Ramos (cell line): ENCODE results near the gene SYTL1.

ENCODE experiments used
- in situ Hi-C: fragments of 300-500 bp; cut with MboI; formaldehyde crosslinking; loops from one replicate; pipeline ENCODE4 v1.14.3; 2022; ENCODE audit warnings: low sequenced_read_pairs; ENCODE audit not compliant: unreplicated experiment

SYTL1 gene

GRCh38 chr1:27398405-27399149, 56.8 kb downstream of the SYTL1 start:
- in situ Hi-C loops, result no loop called here

- in situ Hi-C loops, result no loop called here
Measured at GRCh38 chr1:27399251-27400025, 57.6 kb downstream of the SYTL1 start.

- in situ Hi-C loops, result no loop called here
Measured at GRCh38 chr1:27400082-27400962, 58.5 kb downstream of the SYTL1 start.

GRCh38 chr1:27400963-27401341, 59.1 kb downstream of the SYTL1 start:
- in situ Hi-C loops, result no loop called here

GRCh38 chr1:27402349-27402754, 60.5 kb downstream of the SYTL1 start:
- in situ Hi-C loops, result no loop called here

GRCh38 chr1:27403065-27403726, 61.4 kb downstream of the SYTL1 start:
- in situ Hi-C loops, result no loop called here
